Right lobe of liver (tissue), 4 donors: ENCODE measurements around the gene SELENOT.

ENCODE experiments used
- POLR2A ChIP-seq: fragments of 450-650 bp; IDR thresholded peaks from one replicate; pipeline ENCODE4 v1.6.1; 2017; ENCODE audit warnings: antibody characterized with exemption, mild to moderate bottlenecking
- TF ChIP-seq, protein P1 (sequence below), 4 donors: fragments of 200-600 bp in 3 of 4; fragments of 450-650 bp in 1 of 4; IDR thresholded peaks; one replicate each; pipeline versions ENCODE4 v1.5.1 to v1.8.0; 2016 to 2022; ENCODE audit warnings: antibody characterized with exemption in 4 of 4, mild to moderate bottlenecking in 2 of 4
- donor health status: DM: no; HTN: no; CAD: no.
- donor health status: DM: no; HTN: no; CAD: no.
- donor health status: DM: no; HTN: yes; CAD: no.

DNA sequence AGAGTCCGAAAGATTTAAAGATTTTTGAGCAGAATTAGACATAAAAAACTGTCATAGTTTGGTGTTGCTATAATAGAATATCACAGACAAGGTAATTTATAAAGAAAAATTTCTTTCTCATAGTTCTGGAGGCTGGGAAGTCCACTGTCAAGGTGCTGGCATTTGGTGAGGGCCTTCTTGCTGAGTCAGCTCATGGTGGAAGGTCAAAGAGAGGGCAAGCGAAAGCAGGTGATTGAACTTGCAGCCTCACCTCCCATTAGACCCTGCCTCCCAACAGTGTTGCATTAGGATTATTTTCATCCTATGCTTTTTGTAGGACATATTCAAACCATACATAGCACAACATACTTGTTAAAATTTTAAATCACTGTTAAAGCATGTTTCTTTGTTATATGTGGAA, 9.9 kb downstream of the SELENOT start:
- TF ChIP-seq, protein P1, sequence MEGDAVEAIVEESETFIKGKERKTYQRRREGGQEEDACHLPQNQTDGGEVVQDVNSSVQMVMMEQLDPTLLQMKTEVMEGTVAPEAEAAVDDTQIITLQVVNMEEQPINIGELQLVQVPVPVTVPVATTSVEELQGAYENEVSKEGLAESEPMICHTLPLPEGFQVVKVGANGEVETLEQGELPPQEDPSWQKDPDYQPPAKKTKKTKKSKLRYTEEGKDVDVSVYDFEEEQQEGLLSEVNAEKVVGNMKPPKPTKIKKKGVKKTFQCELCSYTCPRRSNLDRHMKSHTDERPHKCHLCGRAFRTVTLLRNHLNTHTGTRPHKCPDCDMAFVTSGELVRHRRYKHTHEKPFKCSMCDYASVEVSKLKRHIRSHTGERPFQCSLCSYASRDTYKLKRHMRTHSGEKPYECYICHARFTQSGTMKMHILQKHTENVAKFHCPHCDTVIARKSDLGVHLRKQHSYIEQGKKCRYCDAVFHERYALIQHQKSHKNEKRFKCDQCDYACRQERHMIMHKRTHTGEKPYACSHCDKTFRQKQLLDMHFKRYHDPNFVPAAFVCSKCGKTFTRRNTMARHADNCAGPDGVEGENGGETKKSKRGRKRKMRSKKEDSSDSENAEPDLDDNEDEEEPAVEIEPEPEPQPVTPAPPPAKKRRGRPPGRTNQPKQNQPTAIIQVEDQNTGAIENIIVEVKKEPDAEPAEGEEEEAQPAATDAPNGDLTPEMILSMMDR (IDR thresholded peaks at IDR 0.05) = no peak
- no peak for TF ChIP-seq POLR2A
